Activated T-cell treated with anti-CD3 and anti-CD28 coated beads, Interleukin-2, amount 50 U/mL, for 48 hours (primary cell): ENCODE data around the gene FAM50A.

Source experiments
- DNase-seq, 2 experiments: peaks; one replicate each; pipeline ENCODE4 v3.0.0-alpha.2; 2020

Gene FAM50A

DNA sequence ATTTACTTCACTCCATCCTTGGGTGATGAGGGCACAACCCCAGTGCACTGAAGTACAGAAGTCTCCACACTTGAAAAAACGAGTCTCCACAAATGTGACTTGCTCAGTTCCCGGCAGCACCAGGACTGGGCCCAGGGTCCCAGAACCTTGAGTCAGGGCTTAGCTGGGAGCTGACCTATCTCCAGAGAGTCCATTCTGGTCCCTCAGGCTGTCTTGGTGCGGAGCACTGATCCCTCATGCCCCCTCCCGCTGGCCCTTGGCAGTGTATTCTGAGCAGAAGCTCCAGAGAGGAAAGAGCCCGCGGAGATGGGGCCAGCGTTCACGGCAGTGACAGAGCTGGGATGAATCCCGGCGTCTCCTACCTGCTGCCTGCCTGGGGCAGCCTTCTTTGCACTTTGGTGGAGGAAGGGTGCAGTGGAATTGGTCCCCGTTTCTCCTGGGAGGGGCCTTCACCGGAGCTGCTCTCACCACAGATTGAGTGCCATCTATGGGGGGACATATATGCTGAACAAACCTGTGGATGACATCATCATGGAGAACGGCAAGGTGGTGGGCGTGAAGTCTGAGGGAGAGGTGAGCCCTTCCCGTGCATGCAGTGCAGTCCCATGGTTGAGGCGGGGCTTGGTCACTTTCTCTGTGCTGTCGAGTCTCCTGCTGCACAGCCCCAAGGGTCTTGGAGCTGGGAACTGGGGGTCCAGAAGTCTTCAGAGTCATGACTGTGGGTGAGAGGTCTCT lies 3.2 kb upstream of the FAM50A start:
- DNase-seq: no peak

DNA sequence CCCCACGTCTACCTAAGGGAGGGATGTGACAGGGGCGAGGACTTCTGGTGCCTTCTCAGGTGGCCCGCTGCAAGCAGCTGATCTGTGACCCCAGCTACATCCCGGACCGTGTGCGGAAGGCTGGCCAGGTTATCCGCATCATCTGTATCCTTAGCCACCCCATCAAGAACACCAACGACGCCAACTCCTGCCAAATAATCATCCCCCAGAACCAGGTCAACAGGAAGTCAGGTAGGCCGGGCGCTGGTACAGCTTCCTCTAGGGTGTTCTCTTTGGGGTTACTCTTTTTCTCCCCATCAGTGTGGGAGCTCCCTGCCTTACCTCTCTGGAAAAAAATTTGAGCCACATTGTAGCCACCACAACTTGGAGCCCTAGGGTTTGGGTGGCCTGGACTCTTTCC lies 2.4 kb upstream of the FAM50A start:
- no peak for DNase-seq

DNA sequence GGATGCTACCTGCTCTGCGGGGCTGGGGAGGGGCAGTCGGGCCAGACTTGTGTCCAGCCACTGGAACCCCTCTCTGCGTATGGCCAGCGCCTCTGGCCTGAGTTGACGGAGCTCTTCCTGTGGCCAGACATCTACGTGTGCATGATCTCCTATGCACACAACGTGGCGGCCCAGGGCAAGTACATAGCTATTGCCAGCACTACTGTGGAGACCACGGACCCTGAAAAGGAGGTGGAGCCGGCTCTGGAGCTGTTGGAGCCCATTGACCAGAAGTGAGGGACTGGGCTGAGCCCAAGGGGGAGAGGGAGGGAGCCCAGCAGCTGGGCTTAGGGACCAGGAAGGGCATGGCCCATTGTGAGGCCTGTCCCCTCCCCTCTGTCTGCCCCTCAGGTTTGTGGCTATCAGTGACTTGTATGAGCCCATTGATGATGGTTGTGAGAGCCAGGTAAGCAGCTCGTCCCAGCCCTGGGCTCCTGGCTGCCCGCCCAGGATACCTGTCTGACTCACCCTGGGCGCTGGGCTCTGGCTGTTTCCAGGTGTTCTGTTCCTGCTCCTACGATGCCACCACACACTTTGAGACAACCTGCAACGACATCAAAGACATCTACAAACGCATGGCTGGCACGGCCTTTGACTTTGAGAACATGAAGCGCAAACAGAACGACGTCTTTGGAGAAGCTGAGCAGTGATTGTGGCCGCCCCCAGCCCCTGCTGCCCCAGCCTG lies 1.8 kb upstream of the FAM50A start:
- DNase-seq: no peak

DNA sequence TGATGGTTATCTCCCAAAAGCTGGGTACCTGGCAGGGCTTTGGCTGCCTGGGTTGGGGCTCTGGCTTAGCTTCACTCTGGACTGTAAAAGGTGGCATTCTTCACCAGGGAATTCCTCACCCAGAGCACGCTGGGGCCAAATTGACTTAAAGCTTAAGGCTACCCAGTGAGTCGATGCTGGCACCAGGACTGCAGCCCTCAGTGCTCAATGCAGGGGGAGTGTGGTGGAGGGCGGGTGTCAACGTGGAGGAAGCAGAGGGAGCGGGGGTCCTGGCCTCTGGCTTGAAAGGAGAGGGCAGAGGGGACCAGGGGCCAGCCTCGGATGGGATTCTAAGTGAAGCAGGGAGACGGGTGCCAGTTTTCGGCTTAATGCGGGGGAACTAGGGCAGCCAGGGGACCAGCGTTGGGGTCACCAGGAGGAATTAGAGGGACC lies 446 bp upstream of the FAM50A start:
- no peak for DNase-seq

DNA sequence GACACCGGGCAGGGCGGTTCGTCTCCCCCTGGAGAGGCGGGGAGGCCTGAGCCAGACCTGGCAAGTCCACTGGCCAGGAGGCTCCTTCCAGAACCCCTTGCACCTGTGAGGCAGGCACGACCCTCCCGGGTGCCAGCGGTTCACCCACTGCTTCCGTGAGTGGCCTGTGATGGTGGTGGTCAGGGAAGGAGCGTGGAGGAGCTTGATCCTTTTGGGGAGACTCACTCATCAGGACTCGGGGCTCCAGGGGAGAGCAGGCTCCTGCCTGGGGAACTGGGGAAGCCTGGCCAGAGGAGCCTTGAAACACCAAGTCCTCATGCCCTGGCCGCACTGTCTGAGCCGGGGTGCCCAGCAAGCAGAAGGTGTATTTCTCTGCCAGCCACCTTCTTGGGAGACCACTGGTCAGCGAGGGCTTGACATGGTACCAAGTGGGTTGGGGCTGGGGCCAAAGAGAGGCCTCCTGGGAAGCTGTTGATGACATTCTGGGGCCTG lies 860 bp downstream of the FAM50A start:
- no peak for DNase-seq

DNA sequence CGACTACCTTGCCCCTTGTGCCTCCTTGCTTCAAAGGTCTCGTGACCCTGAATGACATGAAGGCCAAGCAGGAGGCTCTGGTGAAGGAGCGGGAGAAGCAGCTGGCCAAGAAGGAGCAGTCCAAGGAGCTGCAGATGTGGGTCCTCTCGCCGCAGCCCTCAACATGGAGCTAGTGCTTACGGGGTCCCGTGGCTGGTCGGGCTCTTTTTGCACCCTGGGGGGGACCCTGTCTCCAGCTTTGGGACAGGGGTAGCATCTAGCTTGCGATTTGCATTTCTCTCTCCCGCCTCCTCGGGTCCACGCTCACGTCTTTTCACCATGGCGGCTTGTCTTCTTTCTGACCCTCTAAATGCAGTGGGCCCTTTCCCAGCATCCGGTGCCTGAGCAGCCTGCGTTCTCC lies 1.8 kb downstream of the FAM50A start:
- DNase-seq: no peak

DNA sequence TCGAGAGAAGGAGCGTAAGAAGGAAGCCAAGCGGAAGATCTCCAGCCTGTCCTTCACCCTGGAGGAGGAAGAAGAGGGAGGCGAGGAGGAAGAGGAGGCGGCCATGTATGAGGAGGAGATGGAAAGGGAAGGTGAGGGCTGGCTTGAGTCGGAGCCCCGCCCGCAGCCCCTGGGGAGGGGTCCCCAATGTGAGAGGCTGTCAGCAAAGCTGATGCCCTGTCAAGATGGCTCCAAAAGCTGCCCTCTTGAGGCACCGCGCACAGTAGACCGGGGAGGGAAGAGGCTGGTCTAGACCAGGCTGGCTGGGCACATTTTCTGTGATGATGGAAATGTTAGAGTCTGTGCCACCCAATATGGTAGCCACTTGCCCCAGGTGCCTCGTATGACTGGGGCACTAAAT lies 2.5 kb downstream of the FAM50A start:
- no peak for DNase-seq

DNA sequence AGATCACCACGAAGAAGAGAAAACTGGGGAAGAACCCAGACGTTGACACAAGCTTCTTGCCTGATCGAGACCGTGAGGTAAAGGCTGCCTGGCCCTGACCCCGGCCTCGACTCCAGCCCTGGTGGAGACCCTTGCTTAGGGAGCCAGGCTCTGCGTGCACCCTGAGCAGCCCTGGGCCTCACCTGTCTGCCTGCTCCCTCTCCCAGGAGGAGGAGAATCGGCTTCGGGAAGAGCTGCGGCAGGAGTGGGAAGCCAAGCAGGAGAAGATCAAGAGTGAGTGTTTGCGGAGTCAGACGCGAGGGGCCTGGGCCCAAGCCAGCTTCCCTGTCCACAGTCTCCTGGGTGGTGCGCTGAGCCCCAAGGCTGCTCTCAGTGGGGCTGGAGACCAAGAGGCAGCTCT lies 4.5 kb downstream of the FAM50A start:
- no peak for DNase-seq

DNA sequence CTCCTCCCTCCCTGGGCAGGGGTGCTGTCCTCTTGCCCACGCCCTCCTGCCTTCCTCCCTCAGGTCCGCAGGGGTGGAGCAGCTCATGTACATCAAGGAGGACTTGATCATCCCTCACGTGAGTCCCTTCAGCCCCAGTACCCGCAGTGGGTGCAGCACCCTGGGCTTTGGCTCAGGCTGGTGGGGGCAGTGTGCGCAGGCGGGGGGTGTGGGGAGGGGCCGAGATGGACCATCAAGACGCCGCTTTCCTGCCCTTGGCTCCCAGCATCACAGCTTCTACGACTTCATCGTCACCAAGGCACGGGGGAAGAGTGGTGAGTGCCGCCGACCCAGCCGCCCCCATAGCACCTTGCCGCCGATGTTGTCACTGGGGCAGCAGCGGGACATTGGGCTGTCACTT lies 5.7 kb downstream of the FAM50A start:
- no peak for DNase-seq

DNA sequence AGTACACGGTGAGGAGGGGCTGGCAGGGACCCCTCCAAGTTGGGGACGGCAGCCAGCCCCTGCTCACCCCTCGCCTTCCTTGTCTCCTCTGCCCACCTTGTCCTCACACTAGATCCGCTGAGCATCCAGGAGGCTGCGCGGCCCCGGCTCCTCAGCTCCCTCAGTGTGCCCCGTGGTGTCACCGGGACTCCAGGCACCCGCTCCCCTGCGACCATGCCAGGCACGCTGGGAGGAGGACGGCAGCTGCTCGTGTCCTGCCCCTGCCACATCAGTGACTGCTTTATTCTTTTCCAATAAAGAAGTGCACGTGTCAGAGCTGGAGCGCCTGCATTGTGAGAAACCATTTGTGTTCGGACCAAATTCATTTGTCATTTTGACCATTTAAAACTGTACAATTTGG lies 6.4 kb downstream of the FAM50A start:
- DNase-seq: no peak

DNA sequence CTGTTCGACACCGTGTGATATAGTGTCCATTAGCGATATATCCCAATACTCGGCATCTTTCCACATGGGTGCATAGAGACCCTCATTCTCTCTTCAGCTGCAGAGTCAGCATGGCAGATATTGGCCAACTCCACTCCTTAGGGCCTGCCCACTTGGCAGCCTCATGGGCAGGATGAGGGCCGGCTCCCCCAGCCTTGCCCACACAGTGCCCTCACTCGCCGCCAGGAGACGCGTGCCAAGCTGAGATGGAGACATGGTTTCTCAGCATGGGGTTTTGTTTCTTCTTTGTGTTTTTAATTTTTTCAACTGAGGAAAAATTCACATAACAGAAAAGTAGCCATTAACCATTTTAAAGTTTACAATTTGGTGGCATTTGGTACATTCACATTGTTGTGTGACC lies 8.9 kb downstream of the FAM50A start:
- DNase-seq: no peak

DNA sequence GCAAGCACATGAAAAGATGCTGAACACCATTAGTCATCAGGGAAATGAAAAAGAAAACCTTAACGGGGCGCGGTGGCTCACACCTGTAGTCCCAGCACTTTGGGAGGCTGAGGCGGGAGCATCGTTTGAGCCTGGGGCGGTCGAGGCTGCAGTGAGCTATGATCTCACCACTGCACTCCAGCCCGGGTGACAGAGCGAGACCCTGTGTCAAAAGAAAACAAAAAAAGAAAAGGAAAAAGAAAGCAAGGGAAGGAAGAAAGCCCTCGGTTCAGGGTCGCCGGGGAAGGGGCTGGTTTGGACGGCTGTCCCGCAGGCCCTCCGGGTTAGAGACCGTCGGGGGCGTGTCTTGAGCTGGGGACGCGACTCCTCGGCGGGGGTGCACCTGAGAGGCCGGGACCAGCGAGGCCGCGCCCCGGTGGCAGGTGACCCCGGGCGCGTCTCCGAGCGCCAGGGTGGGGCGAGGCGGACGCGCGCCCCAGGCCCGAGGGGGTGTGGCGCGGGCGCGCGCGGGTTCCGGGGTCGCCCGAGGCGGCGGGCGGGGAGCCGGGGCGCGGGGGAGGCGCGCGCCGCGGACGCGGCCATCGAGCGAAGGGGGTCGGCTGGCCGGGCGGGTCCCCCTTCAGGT lies 13.7 kb downstream of the FAM50A start:
- peak; percentile 54 to 72 for DNase-seq

DNA sequence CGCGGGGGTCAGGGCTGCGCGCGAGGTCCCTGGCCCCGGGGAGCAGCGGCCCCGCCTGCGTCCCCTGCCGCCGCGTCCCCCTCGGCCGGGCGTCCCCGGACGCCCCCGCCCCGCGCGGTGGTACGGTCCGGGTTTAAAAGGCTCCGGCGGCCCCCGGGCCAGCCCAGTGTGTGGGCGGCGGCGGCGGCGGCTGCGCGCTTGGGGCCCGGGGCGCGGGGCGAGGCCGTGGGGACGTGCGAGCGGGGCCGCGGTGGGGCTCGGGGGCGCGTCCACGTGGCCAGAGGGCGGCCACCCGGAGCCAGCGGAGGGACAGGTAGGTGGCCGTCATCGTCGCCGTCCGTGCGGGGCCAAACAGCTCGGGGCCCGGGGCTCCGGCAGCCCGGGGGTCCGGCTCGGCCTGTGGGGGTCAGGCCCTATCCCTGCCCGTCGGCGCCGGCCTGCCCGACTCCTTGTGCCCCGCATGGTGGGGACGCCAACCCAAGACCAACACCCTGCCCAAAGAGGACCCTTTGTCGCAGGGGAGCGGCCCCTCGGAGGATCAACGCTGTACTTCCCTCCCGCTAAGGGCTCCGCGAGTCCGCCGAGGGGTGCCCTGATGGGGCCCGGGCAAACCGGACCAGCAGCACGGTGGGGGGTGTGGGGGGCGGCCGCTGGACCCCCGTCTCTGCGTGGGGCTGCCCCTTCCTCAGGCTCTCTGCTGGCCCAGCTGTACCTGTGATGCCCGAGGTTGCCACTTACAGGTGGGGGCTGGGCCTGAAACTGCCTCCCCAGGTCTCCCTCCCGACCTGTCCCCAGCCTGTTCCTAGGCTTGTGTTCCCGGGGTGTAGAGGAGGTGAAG lies 14.4 kb downstream of the FAM50A start, which contains the start of gene PLXNA3:
Gene PLXNA3 (plus strand): TSS at position 166 of the 838 bp plus-strand sequence. CDS start 1,903 bp downstream, outside the sequence.
- DNase-seq: peak in 1 of 2 experiments; percentile 55

DNA sequence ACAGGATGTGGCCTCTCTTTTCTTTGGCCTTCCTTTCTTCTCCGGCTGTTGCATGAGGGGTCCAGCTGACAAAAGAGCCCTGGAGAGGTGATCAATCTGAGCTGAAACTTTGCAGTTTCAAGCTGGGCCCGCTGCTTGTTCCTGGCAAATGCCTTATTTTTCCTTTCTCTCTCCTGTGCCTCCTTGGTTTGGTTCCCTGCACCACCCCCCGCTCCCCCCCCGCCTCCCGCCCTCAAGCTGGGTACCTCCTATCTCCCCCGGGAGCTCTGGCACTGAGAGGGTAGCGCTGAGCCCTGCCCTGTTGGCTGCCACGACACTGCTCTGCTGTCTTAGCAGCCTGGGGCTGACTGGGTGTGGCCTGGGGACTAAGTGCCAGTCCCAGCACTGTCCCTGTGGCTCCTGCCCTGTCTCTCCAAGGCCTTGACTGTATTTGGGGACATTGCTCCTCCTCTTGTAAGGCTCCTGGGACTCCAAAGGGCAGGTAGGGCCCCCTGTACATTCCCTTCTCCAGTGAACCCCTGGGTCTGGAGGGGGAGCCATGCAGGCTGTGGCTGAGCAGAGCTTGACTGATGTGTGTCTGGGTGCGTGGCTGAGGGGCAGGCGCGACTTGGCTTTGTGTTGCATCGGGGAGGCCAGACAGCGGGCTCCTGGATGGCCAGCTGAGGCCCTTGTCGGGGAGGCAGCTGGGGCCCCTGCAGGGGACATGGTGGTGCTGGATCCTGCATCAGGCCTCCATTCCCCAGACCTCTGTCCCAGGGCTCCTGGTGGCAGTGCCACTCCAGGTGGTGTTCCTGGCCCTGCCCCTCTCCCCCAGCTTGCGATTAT lies 15.2 kb downstream of the FAM50A start:
- DNase-seq: peak; percentile 38 to 39

DNA sequence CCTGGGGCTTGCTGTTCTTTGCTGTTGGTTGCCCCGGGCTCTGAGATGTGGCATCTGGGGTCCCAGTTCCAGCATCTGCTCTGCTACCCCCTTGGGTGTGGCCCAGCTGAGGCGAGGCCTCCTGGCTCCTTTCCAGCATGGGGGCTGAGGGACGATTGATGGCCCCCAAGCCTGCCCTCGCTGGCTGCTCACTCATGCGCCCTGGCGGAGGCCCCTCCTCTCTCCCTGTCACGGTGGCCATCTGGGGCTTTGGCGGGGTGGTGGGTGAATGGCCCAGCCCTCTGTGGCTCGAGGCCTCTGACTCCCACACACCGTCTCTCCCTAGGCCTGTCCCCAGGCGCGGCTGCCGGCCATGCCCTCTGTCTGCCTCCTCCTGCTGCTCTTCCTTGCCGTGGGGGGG lies 15.9 kb downstream of the FAM50A start:
- no peak for DNase-seq

DNA sequence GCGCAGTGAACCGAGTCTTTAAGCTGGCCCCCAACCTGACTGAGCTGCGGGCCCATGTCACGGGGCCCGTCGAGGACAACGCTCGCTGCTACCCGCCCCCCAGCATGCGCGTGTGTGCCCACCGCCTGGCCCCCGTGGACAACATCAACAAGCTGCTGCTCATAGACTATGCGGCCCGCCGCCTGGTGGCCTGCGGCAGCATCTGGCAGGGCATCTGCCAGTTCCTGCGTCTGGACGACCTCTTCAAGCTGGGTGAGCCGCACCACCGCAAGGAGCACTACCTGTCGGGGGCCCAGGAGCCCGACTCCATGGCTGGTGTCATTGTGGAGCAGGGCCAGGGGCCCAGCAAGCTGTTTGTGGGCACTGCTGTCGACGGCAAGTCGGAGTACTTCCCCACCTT lies 16.4 kb downstream of the FAM50A start:
- no peak for DNase-seq

DNA sequence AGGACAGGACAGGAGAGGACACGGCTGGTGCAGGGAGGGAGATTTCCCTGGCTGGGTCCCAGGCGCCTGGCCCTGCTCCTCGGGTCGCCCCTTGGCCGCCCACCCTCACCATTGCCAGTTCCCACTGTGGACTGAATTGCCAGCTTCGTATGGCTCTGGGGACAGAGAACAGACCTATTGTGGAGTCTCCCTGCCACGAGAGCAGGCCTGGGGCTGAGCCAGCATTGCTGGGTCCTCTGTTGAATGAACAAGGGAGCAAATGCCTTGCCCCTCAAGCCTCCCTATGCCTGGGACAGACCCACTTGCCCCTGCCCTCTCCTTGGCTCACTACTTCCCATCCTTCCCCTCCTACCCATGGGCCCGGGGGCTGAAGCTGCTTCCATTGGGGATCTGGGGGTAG lies 18.5 kb downstream of the FAM50A start:
- no peak for DNase-seq

DNA sequence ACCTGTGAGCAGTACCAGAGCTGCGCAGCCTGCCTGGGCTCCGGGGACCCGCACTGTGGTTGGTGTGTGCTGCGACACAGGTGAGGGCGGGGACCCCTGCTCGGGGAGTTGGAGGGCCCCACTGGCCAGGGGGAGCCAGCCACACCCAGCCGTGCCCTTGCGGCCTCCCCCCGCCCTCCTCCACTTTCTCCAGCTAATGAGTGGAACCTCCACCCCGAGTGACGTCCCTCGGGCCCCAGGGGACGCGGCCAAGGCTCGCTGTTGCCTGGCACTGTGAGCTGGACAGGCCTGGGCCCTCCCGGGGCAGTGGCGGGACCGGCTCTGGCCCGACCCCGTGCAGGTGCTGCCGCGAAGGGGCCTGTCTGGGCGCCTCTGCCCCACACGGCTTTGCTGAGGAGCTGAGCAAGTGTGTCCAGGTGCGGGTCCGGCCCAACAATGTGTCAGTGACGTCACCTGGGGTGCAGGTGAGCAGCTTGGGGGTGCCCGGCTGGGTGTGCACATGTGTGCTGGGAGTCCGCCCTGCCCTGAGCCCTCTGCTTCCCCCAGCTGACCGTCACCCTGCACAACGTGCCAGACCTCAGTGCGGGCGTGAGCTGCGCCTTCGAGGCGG lies 19.8 kb downstream of the FAM50A start:
- no peak for DNase-seq

DNA sequence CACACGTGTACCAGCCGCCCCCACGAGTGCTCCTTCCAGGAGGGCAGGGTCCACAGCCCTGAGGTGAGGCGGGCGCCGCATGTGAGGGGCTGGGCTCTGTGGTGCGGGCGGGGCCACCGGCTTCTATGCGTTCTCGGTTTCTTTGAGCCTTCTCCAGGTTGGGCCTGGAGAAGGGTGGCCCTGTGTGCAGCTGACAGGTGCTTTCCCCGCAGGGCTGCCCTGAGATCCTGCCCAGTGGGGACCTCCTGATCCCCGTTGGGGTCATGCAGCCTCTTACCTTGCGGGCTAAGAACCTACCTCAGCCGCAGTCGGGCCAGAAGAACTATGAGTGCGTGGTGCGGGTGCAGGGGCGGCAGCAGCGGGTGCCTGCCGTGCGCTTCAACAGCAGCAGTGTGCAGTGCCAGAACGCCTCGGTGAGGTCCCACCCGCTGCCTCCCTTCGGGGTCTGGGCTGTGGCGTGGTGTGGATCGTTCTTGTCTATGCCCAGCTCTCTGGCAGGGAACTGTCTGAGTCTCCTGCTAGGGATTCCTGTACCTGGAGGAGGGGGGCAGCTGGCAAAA lies 20.9 kb downstream of the FAM50A start:
- DNase-seq: no peak

DNA sequence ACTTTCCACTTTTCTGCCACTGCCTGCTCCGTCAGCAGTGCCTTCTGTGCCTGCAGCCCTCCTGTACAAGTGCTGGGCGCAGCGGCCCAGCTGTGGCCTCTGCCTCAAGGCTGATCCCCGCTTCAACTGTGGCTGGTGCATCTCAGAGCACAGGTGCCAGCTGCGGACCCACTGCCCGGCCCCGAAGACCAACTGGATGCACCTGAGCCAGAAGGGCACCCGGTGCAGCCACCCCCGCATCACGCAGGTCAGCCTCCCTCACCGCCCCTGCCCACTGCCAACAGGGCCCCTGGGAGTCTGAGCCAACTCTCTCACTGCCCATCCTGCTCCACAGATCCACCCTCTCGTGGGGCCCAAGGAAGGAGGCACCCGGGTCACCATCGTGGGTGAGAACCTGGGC lies 21.7 kb downstream of the FAM50A start:
- no peak for DNase-seq

DNA sequence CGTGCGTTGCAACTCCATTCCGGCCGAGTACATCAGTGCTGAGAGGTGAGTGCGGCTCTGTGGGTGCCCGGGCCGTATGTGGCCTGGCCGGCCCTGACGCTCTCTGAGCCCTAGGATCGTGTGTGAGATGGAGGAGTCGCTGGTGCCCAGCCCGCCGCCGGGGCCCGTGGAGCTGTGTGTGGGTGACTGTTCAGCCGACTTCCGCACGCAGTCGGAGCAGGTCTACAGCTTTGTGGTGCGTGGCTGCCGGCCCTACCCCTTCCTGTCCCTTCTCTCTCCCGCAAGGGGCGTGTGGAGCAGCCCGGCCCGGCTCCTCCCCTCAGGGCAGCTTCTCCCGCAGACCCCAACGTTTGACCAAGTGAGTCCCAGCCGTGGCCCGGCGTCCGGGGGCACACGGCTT lies 22.1 kb downstream of the FAM50A start:
- DNase-seq: no peak
